Measurements from ENCODE around the gene LRIG2. TPM values are rescaled to one million over a fixed set of nuclear protein-coding genes. Genes with fewer than 3 reads are reported as not detected.
"Not testable (repeated sequence)": the region's sequence is repeated elsewhere in the genome, so short reads cannot be mapped to it uniquely, and the experiment has no call there.

LRIG2 gene
- total and polyA plus RNA-seq, 2 experiments from 2014 or later = 4.3 to 12.7 TPM

DNA sequence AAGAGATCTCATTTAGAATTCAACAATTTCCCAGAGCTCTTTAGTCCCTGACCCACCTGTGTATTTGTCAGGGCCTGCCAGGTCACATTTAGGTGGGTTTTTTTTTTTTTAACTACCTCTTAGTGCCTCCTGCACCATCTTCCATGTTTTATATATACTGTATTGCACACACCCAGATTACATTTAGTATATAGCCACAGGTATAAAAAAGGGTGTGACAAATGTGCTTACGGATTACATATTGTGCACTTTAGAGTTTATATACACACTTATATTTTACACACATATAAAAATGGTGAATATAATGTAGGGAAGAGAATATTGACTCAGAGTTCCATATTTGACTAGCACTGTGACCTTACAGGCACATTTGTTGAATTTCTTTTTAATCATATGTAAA is 17.4 kb upstream of the LRIG2 start:
- DNase-seq (ENCODE audit: low spot score) = no peak
- no peak overlapping the region for H3K27ac ChIP-seq
- H2AFZ ChIP-seq = no peak overlapping the region
- no peaks in the 10 kb centered on the region for H4K20me1 ChIP-seq (ENCODE audit: insufficient read depth, poor library complexity, severe bottlenecking)
- H3K4me3 ChIP-seq = no peak overlapping the region
- H3K36me3 ChIP-seq (replicated peaks; ENCODE audit: insufficient read depth, low read depth) = no peaks in the 10 kb centered on the region
- H3K4me2 ChIP-seq = no peak overlapping the region
- H3K9me2 ChIP-seq (replicated peaks; ENCODE audit: insufficient read depth) = no peaks in the 10 kb centered on the region
- H3K4me1 ChIP-seq (ENCODE audit: insufficient read depth) = no peaks in the 10 kb centered on the region
- WGBS (ENCODE audit: low lambda C conversion rate, missing lambda C conversion rate) = 97% methylated on average over 1 of the region's 1 CpG
- no peaks in the 10 kb centered on the region for H3K79me2 ChIP-seq
- H3K9me3 ChIP-seq (ENCODE audit: low read depth) = no peaks in the 10 kb centered on the region
- TF ChIP-seq, protein P1, sequence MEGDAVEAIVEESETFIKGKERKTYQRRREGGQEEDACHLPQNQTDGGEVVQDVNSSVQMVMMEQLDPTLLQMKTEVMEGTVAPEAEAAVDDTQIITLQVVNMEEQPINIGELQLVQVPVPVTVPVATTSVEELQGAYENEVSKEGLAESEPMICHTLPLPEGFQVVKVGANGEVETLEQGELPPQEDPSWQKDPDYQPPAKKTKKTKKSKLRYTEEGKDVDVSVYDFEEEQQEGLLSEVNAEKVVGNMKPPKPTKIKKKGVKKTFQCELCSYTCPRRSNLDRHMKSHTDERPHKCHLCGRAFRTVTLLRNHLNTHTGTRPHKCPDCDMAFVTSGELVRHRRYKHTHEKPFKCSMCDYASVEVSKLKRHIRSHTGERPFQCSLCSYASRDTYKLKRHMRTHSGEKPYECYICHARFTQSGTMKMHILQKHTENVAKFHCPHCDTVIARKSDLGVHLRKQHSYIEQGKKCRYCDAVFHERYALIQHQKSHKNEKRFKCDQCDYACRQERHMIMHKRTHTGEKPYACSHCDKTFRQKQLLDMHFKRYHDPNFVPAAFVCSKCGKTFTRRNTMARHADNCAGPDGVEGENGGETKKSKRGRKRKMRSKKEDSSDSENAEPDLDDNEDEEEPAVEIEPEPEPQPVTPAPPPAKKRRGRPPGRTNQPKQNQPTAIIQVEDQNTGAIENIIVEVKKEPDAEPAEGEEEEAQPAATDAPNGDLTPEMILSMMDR (IDR thresholded peaks at IDR 0.05; ENCODE audit: poor library complexity) = no peak
- TF ChIP-seq EZH2phosphoT487 (IDR thresholded peaks at IDR 0.05; ENCODE audit: low read depth, severe bottlenecking, unreplicated experiment) = no peak
- TF ChIP-seq EZH2 (IDR thresholded peaks at IDR 0.05; ENCODE audit: borderline replicate concordance) = no peak
- H3K27me3 ChIP-seq = no peaks in the 10 kb centered on the region

DNA sequence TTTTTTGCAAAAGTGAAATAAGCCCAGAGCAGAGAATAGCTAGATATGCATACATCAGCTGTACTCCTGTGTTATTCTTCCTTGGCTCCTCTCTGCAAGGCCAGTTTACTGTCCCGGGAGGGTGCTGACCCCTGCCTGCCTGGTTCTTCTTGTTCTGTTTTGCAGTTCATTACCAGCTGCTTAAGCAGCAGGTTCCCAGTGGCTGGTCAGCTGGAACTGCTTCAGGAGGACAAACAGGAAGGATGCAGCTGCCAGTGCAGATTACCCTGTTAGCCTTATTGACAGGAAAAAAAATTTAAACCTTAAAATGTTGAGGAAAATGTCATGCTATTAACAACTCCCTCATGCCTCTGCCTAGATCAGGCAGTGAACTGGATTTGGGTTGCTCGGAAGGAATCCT is 16.0 kb upstream of the LRIG2 start:
- DNase-seq (ENCODE audit: low spot score) = no peak
- H3K27me3 ChIP-seq = no peaks in the 10 kb centered on the region
- no peaks in the 10 kb centered on the region for H3K36me3 ChIP-seq (replicated peaks; ENCODE audit: insufficient read depth, low read depth)
- H3K27ac ChIP-seq = no peak overlapping the region
- H3K4me2 ChIP-seq = no peak overlapping the region
- TF ChIP-seq, protein P1 (IDR thresholded peaks at IDR 0.05; ENCODE audit: poor library complexity) = no peak
- no peak for TF ChIP-seq EZH2phosphoT487 (IDR thresholded peaks at IDR 0.05; ENCODE audit: low read depth, severe bottlenecking, unreplicated experiment)
- no peak for TF ChIP-seq EZH2 (IDR thresholded peaks at IDR 0.05; ENCODE audit: borderline replicate concordance)
- no peak overlapping the region for H2AFZ ChIP-seq
- no peaks in the 10 kb centered on the region for H3K79me2 ChIP-seq
- no peaks in the 10 kb centered on the region for H4K20me1 ChIP-seq (ENCODE audit: insufficient read depth, poor library complexity, severe bottlenecking)
- no peaks in the 10 kb centered on the region for H3K9me2 ChIP-seq (replicated peaks; ENCODE audit: insufficient read depth)
- no peaks in the 10 kb centered on the region for H3K4me1 ChIP-seq (ENCODE audit: insufficient read depth)
- H3K9me3 ChIP-seq (ENCODE audit: low read depth) = no peaks in the 10 kb centered on the region
- 41% methylated on average over 2 of the region's 2 CpGs for WGBS (ENCODE audit: low lambda C conversion rate, missing lambda C conversion rate)
- H3K4me3 ChIP-seq = no peak overlapping the region

DNA sequence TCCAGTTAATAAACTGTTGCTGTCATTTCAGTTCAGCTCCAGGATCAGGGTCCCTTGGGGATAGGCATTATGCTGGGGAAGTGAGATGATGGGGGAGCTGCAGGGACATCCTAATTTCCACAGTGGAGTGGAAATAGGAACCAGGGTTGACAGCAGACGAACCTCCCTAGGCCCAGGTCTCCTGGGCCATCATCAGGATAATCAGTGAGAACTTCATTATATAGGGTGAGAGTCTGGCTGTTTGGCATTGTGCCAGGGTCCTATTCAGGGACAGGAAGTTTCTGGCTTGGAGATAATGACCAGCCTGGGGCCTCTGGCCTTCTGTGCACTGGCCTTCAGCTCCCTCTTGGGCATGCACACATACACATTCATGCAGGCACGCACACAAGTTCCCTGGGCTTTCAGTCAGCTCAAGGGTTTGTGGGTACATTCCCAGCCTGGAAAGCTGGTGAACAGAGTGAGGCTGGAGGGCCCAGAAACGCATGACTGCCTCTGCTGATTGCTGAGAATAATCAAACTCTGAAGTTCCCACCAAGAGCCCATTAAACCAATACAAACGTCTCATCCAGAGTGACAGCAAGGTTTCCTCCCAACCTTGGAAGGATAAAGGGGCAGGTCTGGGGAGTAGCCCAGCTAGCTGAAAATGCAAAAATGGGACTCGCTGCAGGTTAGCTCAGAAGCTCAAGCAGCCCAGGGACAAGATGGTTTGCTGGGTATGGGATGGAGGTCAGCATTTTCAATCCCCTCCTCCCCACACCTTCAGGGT is 13.9 kb upstream of the LRIG2 start:
- Histone ChIP-seq H3K79me2 (no peaks in the 10 kb centered on the region), H3K9me3 (ENCODE audit: low read depth) (no peaks in the 10 kb centered on the region), H3K4me1 (ENCODE audit: insufficient read depth) (no peaks in the 10 kb centered on the region), H4K20me1 (ENCODE audit: insufficient read depth, poor library complexity, severe bottlenecking) (no peaks in the 10 kb centered on the region), H3K4me2 (no peak overlapping the region), H3K27ac (no peak overlapping the region), H3K9me2 (replicated peaks; ENCODE audit: insufficient read depth) (no peaks in the 10 kb centered on the region), H3K4me3 (no peak overlapping the region), H2AFZ (no peak overlapping the region), H3K36me3 (replicated peaks; ENCODE audit: insufficient read depth, low read depth) (no peaks in the 10 kb centered on the region), H3K27me3 (no peaks in the 10 kb centered on the region)
- DNase-seq (ENCODE audit: low spot score) = no peak
- TF ChIP-seq, protein P1 (IDR thresholded peaks at IDR 0.05; ENCODE audit: poor library complexity) = no peak
- TF ChIP-seq EZH2phosphoT487 (IDR thresholded peaks at IDR 0.05; ENCODE audit: low read depth, severe bottlenecking, unreplicated experiment) = no peak
- TF ChIP-seq EZH2 (IDR thresholded peaks at IDR 0.05; ENCODE audit: borderline replicate concordance) = no peak
- 72% methylated on average over 5 of the region's 5 CpGs for WGBS (ENCODE audit: low lambda C conversion rate, missing lambda C conversion rate)

DNA sequence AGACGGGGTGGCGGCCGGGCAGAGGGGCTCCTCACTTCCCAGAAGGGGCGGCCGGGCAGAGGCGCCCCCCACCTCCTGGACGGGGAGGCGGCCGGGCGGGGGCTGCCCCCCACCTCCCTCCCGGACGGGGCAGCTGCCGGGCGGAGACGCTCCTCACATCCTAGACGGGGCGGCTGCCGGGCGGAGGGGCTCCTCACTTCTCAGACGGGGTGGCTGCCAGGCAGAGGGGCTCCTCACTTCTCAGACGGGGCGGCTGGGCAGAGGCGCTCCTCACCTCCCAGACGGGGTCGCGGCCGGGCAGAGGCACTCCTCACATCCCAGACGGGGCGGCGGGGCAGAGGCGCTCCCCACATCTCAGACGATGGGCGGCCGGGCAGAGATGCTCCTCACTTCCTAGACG is 9.5 kb upstream of the LRIG2 start:
- not testable (repeated sequence) for H3K9me2 ChIP-seq (replicated peaks; ENCODE audit: insufficient read depth); H4K20me1 ChIP-seq (ENCODE audit: insufficient read depth, poor library complexity, severe bottlenecking); H3K79me2 ChIP-seq; H3K4me1 ChIP-seq (ENCODE audit: insufficient read depth); H3K27me3 ChIP-seq; H3K4me2 ChIP-seq; H2AFZ ChIP-seq; H3K9me3 ChIP-seq (ENCODE audit: low read depth); H3K4me3 ChIP-seq; H3K36me3 ChIP-seq (replicated peaks; ENCODE audit: insufficient read depth, low read depth); DNase-seq (ENCODE audit: low spot score); H3K27ac ChIP-seq
- 97% methylated on average over 6 of the region's 35 CpGs for WGBS (ENCODE audit: low lambda C conversion rate, missing lambda C conversion rate)

All from hepatocyte (in vitro differentiated cells).